ENCODE measurements around the gene TNIP2. TPM values are rescaled to one million over a fixed set of nuclear protein-coding genes. Genes with fewer than 3 reads are reported as not detected.
A peak's percentile ranks its signal among the peaks of the same experiment; 100 is the strongest.

TNIP2 gene
- total RNA-seq, 1 experiment from 2014 or later, result 35.8 TPM

GRCh38 chr4:2792711-2793585, 36.8 kb upstream of the TNIP2 start, which contains the start of gene SH3BP2:
Gene SH3BP2, plus strand, starts transcription at chr4:2793085. Its CDS starts 27,533 bp downstream, at chr4:2820618.
- Histone ChIP-seq H3K9me3 (no peaks in the 10 kb centered on the region), H3K27me3 (replicated peaks; ENCODE audit: control insufficient read depth, insufficient read depth, low read length) (no peaks in the 10 kb centered on the region), H3K4me1 (peaks cover 25% of the 10 kb centered on the region), H3K4me3 (ENCODE audit: low read depth, low read length) (peak within 1 kb of the TSS; percentile 49), H3K36me3 (ENCODE audit: control insufficient read depth, insufficient read depth, low read length) (no peaks in the 10 kb centered on the region)
- Mint-ChIP-seq H3K27ac (ENCODE audit: unreplicated experiment) (peak within 1 kb of the TSS; percentile 22), H3K36me3 (ENCODE audit: insufficient read depth, unreplicated experiment) (peaks cover 6% of the 10 kb centered on the region), H3K4me1 (ENCODE audit: low read depth, unreplicated experiment) (no peaks in the 10 kb centered on the region), H3K4me3 (ENCODE audit: unreplicated experiment) (peak within 1 kb of the TSS; percentile 71), H3K27me3 (ENCODE audit: insufficient read depth, unreplicated experiment) (no peaks in the 10 kb centered on the region), H3K9me3 (ENCODE audit: unreplicated experiment) (no peaks in the 10 kb centered on the region)
- peak; percentile 85 for DNase-seq
- POLR2A ChIA-PET, result interaction anchor here (0.6 kb wide), 4 partner anchors 15 to 908 kb away, joined by 3 to 4 read pairs (median 4); no protein-coding TSS in a partner anchor
- CTCF ChIA-PET, result interaction anchor here (0.6 kb wide), 1 partner anchor 171 kb away, joined by 4 read pairs; the partner anchor contains the start of genes GRK4 and NOP14
- TF ChIP-seq, protein P1, sequence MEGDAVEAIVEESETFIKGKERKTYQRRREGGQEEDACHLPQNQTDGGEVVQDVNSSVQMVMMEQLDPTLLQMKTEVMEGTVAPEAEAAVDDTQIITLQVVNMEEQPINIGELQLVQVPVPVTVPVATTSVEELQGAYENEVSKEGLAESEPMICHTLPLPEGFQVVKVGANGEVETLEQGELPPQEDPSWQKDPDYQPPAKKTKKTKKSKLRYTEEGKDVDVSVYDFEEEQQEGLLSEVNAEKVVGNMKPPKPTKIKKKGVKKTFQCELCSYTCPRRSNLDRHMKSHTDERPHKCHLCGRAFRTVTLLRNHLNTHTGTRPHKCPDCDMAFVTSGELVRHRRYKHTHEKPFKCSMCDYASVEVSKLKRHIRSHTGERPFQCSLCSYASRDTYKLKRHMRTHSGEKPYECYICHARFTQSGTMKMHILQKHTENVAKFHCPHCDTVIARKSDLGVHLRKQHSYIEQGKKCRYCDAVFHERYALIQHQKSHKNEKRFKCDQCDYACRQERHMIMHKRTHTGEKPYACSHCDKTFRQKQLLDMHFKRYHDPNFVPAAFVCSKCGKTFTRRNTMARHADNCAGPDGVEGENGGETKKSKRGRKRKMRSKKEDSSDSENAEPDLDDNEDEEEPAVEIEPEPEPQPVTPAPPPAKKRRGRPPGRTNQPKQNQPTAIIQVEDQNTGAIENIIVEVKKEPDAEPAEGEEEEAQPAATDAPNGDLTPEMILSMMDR (IDR thresholded peaks at IDR 0.05; ENCODE audit: insufficient read depth in 1 of 2, low read depth in 1 of 2, low read length in 1 of 2, severe bottlenecking in 1 of 2, unreplicated experiment in 1 of 2), result no peak
- BruUV-seq (replicated peaks), result TSS peak; percentile 48
- intact Hi-C loops (cut with micrococcal nuclease; ENCODE audit: unreplicated experiment), result loop anchor here (1.0 kb wide), 1 partner anchor 37 kb away; the partner anchor contains the start of gene TNIP2

DNA sequence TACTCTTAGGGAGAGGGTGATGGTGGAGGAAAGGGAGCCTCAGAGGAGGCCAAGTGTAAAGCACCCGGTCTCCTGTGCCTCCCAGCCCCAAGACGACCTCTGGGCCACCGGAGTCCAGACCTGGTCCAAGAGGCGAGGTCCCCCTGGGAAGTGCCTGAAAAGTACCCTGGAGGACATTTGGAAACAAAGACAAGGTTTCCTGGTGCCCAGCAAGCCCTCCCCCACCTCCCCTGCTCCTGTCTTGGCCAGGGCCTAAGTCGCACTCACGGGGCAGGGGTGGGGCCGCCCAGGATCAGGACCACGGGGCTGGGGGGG, 36.2 kb upstream of the TNIP2 start:
- TF ChIP-seq, protein P1 (IDR thresholded peaks at IDR 0.05; ENCODE audit: insufficient read depth in 1 of 2, low read depth in 1 of 2, low read length in 1 of 2, severe bottlenecking in 1 of 2, unreplicated experiment in 1 of 2), result no peak
- H3K27ac Mint-ChIP-seq (ENCODE audit: unreplicated experiment), result no peak overlapping the region
- no peaks in the 10 kb centered on the region for H3K9me3 Mint-ChIP-seq (ENCODE audit: unreplicated experiment)
- no peaks in the 10 kb centered on the region for H3K9me3 ChIP-seq
- CTCF ChIA-PET, result no interaction called here
- no TSS peak for BruUV-seq (replicated peaks)
- no peaks in the 10 kb centered on the region for H3K27me3 Mint-ChIP-seq (ENCODE audit: insufficient read depth, unreplicated experiment)
- no peak for DNase-seq
- H3K4me1 Mint-ChIP-seq (ENCODE audit: low read depth, unreplicated experiment), result no peaks in the 10 kb centered on the region
- peak overlapping the region; percentile 38 for H3K4me3 Mint-ChIP-seq (ENCODE audit: unreplicated experiment)
- peaks cover 6% of the 10 kb centered on the region for H3K36me3 Mint-ChIP-seq (ENCODE audit: insufficient read depth, unreplicated experiment)
- peaks cover 25% of the 10 kb centered on the region for H3K4me1 ChIP-seq
- no peaks in the 10 kb centered on the region for H3K27me3 ChIP-seq (replicated peaks; ENCODE audit: control insufficient read depth, insufficient read depth, low read length)
- intact Hi-C loops (cut with micrococcal nuclease; ENCODE audit: unreplicated experiment), result loop anchor here (1.0 kb wide), 1 partner anchor 36 kb away; the partner anchor contains the start of gene TNIP2
- POLR2A ChIA-PET, result interaction anchor here (0.6 kb wide), 1 partner anchor 107 kb away, joined by 3 read pairs; no protein-coding TSS in a partner anchor
- H3K36me3 ChIP-seq (ENCODE audit: control insufficient read depth, insufficient read depth, low read length), result no peaks in the 10 kb centered on the region
- peak overlapping the region; percentile 27 for H3K4me3 ChIP-seq (ENCODE audit: low read depth, low read length)

- no TSS peak for BruUV-seq (replicated peaks)
- POLR2A ChIA-PET, result no interaction called here
- no peak overlapping the region for H3K4me3 ChIP-seq (ENCODE audit: low read depth, low read length)
Measured at GRCh38 chr4:2791518-2792395, 35.6 kb upstream of the TNIP2 start.

More at GRCh38 chr4:2791518-2792395, 35.6 kb upstream of the TNIP2 start:
- H3K9me3 Mint-ChIP-seq (ENCODE audit: unreplicated experiment), result no peaks in the 10 kb centered on the region
- peaks cover 25% of the 10 kb centered on the region for H3K4me1 ChIP-seq
- H3K27me3 ChIP-seq (replicated peaks; ENCODE audit: control insufficient read depth, insufficient read depth, low read length), result no peaks in the 10 kb centered on the region
- H3K9me3 ChIP-seq, result no peaks in the 10 kb centered on the region
- peaks cover 6% of the 10 kb centered on the region for H3K36me3 Mint-ChIP-seq (ENCODE audit: insufficient read depth, unreplicated experiment)
- H3K4me3 Mint-ChIP-seq (ENCODE audit: unreplicated experiment), result no peak overlapping the region
- no peaks in the 10 kb centered on the region for H3K36me3 ChIP-seq (ENCODE audit: control insufficient read depth, insufficient read depth, low read length)
- H3K27me3 Mint-ChIP-seq (ENCODE audit: insufficient read depth, unreplicated experiment), result no peaks in the 10 kb centered on the region
- DNase-seq, result peak in 1 of 2 experiments; percentile 35
- CTCF ChIA-PET, result no interaction called here
- intact Hi-C loops (cut with micrococcal nuclease; ENCODE audit: unreplicated experiment), result loop anchor here (1.0 kb wide), 1 partner anchor 35 kb away; the partner anchor contains the start of gene TNIP2
- H3K4me1 Mint-ChIP-seq (ENCODE audit: low read depth, unreplicated experiment), result no peaks in the 10 kb centered on the region
- no peak overlapping the region for H3K27ac Mint-ChIP-seq (ENCODE audit: unreplicated experiment)
- TF ChIP-seq, protein P1 (IDR thresholded peaks at IDR 0.05; ENCODE audit: insufficient read depth in 1 of 2, low read depth in 1 of 2, low read length in 1 of 2, severe bottlenecking in 1 of 2, unreplicated experiment in 1 of 2), result no peak
